Measurements from ENCODE around the gene DNAJA1.

DNA sequence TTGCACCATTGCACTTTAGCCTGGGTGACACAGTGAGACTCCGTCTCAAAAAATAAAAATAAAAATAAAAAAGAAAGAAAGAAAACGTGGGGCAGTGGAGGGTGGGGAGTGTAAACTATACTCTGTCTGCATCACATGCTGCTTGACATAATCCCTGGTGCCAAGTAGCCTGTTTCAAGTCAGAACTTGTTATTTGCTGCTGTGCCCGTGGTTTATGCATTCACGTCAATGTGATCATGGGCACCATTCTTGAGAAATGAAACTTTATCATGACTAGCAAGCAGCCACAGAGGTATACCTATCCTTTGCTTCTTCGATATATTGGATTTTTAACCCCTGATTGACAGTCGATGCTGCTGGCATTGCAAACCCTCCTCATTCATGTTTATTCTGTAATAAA, 55.5 kb downstream of the DNAJA1 start:
- TF ChIP-seq, protein P1, sequence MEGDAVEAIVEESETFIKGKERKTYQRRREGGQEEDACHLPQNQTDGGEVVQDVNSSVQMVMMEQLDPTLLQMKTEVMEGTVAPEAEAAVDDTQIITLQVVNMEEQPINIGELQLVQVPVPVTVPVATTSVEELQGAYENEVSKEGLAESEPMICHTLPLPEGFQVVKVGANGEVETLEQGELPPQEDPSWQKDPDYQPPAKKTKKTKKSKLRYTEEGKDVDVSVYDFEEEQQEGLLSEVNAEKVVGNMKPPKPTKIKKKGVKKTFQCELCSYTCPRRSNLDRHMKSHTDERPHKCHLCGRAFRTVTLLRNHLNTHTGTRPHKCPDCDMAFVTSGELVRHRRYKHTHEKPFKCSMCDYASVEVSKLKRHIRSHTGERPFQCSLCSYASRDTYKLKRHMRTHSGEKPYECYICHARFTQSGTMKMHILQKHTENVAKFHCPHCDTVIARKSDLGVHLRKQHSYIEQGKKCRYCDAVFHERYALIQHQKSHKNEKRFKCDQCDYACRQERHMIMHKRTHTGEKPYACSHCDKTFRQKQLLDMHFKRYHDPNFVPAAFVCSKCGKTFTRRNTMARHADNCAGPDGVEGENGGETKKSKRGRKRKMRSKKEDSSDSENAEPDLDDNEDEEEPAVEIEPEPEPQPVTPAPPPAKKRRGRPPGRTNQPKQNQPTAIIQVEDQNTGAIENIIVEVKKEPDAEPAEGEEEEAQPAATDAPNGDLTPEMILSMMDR (IDR thresholded peaks at IDR 0.05; ENCODE audit: low read length), result no peak
- TF ChIP-seq EZH2 (IDR thresholded peaks at IDR 0.05; ENCODE audit: borderline replicate concordance, low read length), result no peak
